ENCODE data around the gene EGFR.

- TF ChIP-seq EP300 (IDR thresholded peaks at IDR 0.05; ENCODE audit: borderline replicate concordance in 1 of 2, low read depth in 1 of 2, low read length in 1 of 2) (peak in 1 of 2 experiments; percentile 52; a peak in 1 of 4 replicates), CTCF (IDR thresholded peaks at IDR 0.05) (no peak), EZH2phosphoT487 (IDR thresholded peaks at IDR 0.05; ENCODE audit: borderline replicate concordance, low read depth) (no peak), RFX5 (IDR thresholded peaks at IDR 0.05; ENCODE audit: low read length) (no peak), REST (IDR thresholded peaks at IDR 0.05; ENCODE audit: low read depth, low read length) (no peak), SMC3 (IDR thresholded peaks at IDR 0.05; ENCODE audit: low read depth, low read length) (no peak), POLR2AphosphoS5 (IDR thresholded peaks at IDR 0.05; ENCODE audit: low read depth, low read length) (no peak), MEF2A (IDR thresholded peaks at IDR 0.05; ENCODE audit: borderline replicate concordance, low read depth) (no peak), CHD2 (IDR thresholded peaks at IDR 0.05; ENCODE audit: low read length, partially characterized antibody) (no peak), USF2 (IDR thresholded peaks at IDR 0.05; ENCODE audit: borderline replicate concordance, low read depth, low read length) (no peak), PBX3 (IDR thresholded peaks at IDR 0.05) (peak; percentile 23; the same call in 1 of the 2 replicates), USF1 (IDR thresholded peaks at IDR 0.05; ENCODE audit: borderline replicate concordance, low read depth) (no peak)
Observed at GRCh38 chr7:55052081-55052480, 33.3 kb downstream of the EGFR start.

All from SK-N-SH (cell line).